K562 (cell line): ENCODE results near the gene TSC22D2. TPM values are rescaled to one million over a fixed set of nuclear protein-coding genes. Genes with fewer than 3 reads are reported as not detected.
A peak's percentile ranks its signal among the peaks of the same experiment; 100 is the strongest.

Experiments used
- ARHGAP35 ChIP-seq: fragments of 450-650 bp; IDR thresholded peaks from 2 replicates; pipeline ENCODE4 v1.6.1; 2018; ENCODE audit not compliant: partially characterized antibody
- DACH1 ChIP-seq: fragments of 450-650 bp; IDR thresholded peaks from 2 replicates; pipeline ENCODE4 v1.6.1; 2018; ENCODE audit not compliant: partially characterized antibody
- E2F3 ChIP-seq: fragments of 250-450 bp; sonication (Bioruptor Pico); IDR thresholded peaks from 2 replicates; pipeline ENCODE4 v1.4.0; 2020; ENCODE audit warnings: mild to moderate bottlenecking
- FOXK1 ChIP-seq: sonication (generic); formaldehyde crosslinking; IDR thresholded peaks from 2 replicates; pipeline ENCODE4 v1.8.0; 2022; ENCODE audit warnings: missing genetic modification reagents, mild to moderate bottlenecking, borderline replicate concordance
- HIVEP1 ChIP-seq: fragments of 250-450 bp; sonication (Bioruptor Pico); IDR thresholded peaks from 2 replicates; pipeline ENCODE4 v1.4.0; 2020; ENCODE audit warnings: mild to moderate bottlenecking
- IFI16 ChIP-seq: fragments of 250-450 bp; sonication (Bioruptor Pico); IDR thresholded peaks from 2 replicates; pipeline ENCODE4 v2.1.2; 2022; ENCODE audit warnings: mild to moderate bottlenecking, inconsistent platforms
- KDM5B ChIP-seq: fragments of 200-600 bp; sonication (generic); IDR thresholded peaks from 2 replicates; pipeline ENCODE4 v1.6.1; 2012; ENCODE audit warnings: low read depth, mild to moderate bottlenecking, moderate library complexity, low read length, control low read depth, inconsistent platforms; ENCODE audit not compliant: insufficient replicate concordance
- MAFK ChIP-seq: IDR thresholded peaks from 2 replicates; pipeline ENCODE4 v1.6.1; 2011; ENCODE audit warnings: low read length, improper control_type of control experiment
- RBM39 ChIP-seq: fragments of 200-400 bp; formaldehyde crosslinking; optimal IDR thresholded peaks from 2 replicates; pipeline ENCODE3; 2018; ENCODE audit warnings: low read depth, low read length
- STAG1 ChIP-seq: sonication (generic); formaldehyde crosslinking; IDR thresholded peaks from 2 replicates; pipeline ENCODE4 v1.5.0; 2020; ENCODE audit warnings: missing genetic modification reagents, borderline replicate concordance
- TEAD4 ChIP-seq, 2 experiments: sonication (generic) in 1 of 2; formaldehyde crosslinking in 1 of 2; IDR thresholded peaks; 2 replicates each; pipeline versions ENCODE4 v1.6.1 to v1.8.0; 2012 to 2022; ENCODE audit warnings: borderline replicate concordance in 1 of 2, inconsistent platforms in 1 of 2, low read length in 1 of 2, mild to moderate bottlenecking in 1 of 2, missing genetic modification reagents in 1 of 2
- ZNF274 ChIP-seq: IDR thresholded peaks from 2 replicates; pipeline ENCODE4 v1.6.1; 2011; ENCODE audit warnings: low read depth, mild to moderate bottlenecking, low read length, moderate library complexity, borderline replicate concordance
- ZNF696 ChIP-seq: fragments of 250-450 bp; sonication (Bioruptor Pico); conservative IDR thresholded peaks from 2 replicates; pipeline ENCODE4 v1.4.0; 2020; ENCODE audit warnings: mild to moderate bottlenecking, moderate library complexity
- polyA plus RNA-seq, 8 experiments: library from polyadenylated mRNA; depleted of rRNA in 4 of 8; stranded (reverse) in 5 of 8; unstranded in 3 of 8; fragments of >200 nt; fragmentation: Nextera tagmentation in 2 of 8; fragmentation: Illumina TruSeq in 1 of 8; extraction: Ambion mirVana in 2 of 8; extraction: Trizol in 1 of 8; gene quantifications; 2 replicates each; pipeline versions ENCODE4 v1.2.1 to v1.2.3, GENCODE V29; 2011 to 2014; ENCODE audit warnings: inconsistent platforms in 1 of 8, missing spikeins in 1 of 8
- total RNA-seq, 7 experiments: library from RNA; depleted of rRNA in 6 of 7; stranded (reverse); fragments of >200 nt in 6 of 7; fragmentation: Illumina TruSeq in 2 of 7; extraction: Trizol in 2 of 7; gene quantifications; 2 replicates each; pipeline versions ENCODE4 v1.2.1 to v1.2.3, GENCODE V29; 2011 to 2021; ENCODE audit warnings: low replicate concordance in 1 of 7
- TF ChIP-seq, protein P1 (sequence below), 2 experiments: fragments of 150-350 bp in 1 of 2; IDR thresholded peaks; 2 replicates each; pipeline ENCODE4 v1.6.1; 2012 to 2016; ENCODE audit warnings: low read depth in 2 of 2, low read length in 2 of 2, mild to moderate bottlenecking in 1 of 2, moderate library complexity in 1 of 2
- TF ChIP-seq, protein P2 (sequence below): sonication (generic); formaldehyde crosslinking; IDR thresholded peaks from 2 replicates; pipeline ENCODE4 v1.4.0; 2020; ENCODE audit warnings: mild to moderate bottlenecking, missing genetic modification reagents
- TF ChIP-seq, protein P3 (sequence below): fragments of 450-650 bp; IDR thresholded peaks from 2 replicates; pipeline ENCODE4 v1.6.1; 2017; ENCODE audit warnings: antibody characterized with exemption
- TF ChIP-seq, protein P4 (sequence below): fragments of 200-800 bp; sonication (Bioruptor generic); IDR thresholded peaks from 2 replicates; pipeline ENCODE4 v1.6.1; 2017; ENCODE audit warnings: missing genetic modification characterization, missing compliant biosample characterization

The TSC22D2 gene
- total and polyA plus RNA-seq, 9 of the 15 experiments (the other 6 are each of a cell fraction or from before 2014, with no cell fraction given) = 5.5 to 44.0 (median 19.3) TPM

DNA sequence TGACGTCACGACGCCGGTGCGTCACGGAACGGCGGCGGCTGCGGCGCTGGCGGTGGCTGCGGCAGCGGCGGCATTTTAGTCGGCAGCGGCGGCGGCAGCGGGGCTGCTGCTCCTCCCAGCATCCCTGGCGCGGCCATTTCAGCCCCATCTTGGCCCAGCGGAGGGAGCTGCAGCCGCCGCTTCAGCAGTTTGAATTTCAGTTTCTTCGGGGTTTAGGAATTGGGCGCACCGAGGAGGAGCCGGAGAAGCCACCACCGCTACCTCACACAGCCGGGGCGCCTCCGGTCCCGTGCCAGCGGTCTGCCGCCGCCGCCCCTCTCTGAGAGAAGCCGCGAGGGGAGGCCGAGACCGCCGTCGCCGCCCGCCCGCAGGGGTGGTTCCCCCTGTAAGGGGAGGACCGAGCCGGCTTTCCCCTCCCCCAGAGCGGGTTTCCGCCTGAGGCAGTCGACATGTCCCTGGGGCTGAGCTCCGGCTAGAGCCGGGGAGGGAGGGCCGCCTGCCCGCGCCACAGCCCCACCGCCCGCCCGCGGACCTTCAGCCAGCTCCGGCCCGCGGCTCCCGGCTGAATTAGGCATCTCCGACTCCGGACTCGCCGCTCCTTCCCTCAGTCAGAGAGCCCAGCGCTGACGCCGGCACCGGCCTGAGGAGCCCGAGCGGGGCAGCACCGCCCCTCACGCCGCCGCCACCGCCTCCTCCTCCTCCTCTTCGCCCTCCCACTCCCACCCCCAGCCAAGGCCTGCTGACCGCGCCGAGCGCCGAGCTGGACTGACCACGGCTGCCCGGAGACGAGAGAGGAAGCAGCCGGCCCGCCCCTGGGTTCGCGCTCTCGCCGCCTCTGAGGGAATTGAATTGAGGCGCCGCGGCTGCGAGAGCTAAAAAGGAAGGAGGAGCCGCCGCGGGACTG is at the start of gene TSC22D2 (continued):
- TF ChIP-seq, protein P1, sequence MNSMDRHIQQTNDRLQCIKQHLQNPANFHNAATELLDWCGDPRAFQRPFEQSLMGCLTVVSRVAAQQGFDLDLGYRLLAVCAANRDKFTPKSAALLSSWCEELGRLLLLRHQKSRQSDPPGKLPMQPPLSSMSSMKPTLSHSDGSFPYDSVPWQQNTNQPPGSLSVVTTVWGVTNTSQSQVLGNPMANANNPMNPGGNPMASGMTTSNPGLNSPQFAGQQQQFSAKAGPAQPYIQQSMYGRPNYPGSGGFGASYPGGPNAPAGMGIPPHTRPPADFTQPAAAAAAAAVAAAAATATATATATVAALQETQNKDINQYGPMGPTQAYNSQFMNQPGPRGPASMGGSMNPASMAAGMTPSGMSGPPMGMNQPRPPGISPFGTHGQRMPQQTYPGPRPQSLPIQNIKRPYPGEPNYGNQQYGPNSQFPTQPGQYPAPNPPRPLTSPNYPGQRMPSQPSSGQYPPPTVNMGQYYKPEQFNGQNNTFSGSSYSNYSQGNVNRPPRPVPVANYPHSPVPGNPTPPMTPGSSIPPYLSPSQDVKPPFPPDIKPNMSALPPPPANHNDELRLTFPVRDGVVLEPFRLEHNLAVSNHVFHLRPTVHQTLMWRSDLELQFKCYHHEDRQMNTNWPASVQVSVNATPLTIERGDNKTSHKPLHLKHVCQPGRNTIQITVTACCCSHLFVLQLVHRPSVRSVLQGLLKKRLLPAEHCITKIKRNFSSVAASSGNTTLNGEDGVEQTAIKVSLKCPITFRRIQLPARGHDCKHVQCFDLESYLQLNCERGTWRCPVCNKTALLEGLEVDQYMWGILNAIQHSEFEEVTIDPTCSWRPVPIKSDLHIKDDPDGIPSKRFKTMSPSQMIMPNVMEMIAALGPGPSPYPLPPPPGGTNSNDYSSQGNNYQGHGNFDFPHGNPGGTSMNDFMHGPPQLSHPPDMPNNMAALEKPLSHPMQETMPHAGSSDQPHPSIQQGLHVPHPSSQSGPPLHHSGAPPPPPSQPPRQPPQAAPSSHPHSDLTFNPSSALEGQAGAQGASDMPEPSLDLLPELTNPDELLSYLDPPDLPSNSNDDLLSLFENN (IDR thresholded peaks at IDR 0.05; ENCODE audit: low read depth in 2 of 2, low read length in 2 of 2) = peak in 1 of 2 experiments; percentile 36; a peak in 1 of 4 replicates
- TF ChIP-seq HIVEP1 = no peak
- TF ChIP-seq MAFK = no peak
- no peak for TF ChIP-seq STAG1 (CRISPR knock-in tag)
- no peak for TF ChIP-seq DACH1
- TF ChIP-seq ARHGAP35 = no peak
- peak; percentile 38 for TF ChIP-seq RBM39
- no peak for TF ChIP-seq FOXK1 (CRISPR knock-in tag)
- TF ChIP-seq ZNF274 = no peak
- no peak for TF ChIP-seq ZNF696 (CRISPR knock-in tag)
- TF ChIP-seq TEAD4 (IDR thresholded peaks at IDR 0.05; ENCODE audit: low read length) = no peak
- peak; percentile 70; the same call in 1 of the 2 replicates for TF ChIP-seq TEAD4 (CRISPR knock-in tag; IDR thresholded peaks at IDR 0.05; ENCODE audit: borderline replicate concordance)
- TF ChIP-seq E2F3 (CRISPR knock-in tag) = peak; percentile 56
- TF ChIP-seq, protein P2, sequence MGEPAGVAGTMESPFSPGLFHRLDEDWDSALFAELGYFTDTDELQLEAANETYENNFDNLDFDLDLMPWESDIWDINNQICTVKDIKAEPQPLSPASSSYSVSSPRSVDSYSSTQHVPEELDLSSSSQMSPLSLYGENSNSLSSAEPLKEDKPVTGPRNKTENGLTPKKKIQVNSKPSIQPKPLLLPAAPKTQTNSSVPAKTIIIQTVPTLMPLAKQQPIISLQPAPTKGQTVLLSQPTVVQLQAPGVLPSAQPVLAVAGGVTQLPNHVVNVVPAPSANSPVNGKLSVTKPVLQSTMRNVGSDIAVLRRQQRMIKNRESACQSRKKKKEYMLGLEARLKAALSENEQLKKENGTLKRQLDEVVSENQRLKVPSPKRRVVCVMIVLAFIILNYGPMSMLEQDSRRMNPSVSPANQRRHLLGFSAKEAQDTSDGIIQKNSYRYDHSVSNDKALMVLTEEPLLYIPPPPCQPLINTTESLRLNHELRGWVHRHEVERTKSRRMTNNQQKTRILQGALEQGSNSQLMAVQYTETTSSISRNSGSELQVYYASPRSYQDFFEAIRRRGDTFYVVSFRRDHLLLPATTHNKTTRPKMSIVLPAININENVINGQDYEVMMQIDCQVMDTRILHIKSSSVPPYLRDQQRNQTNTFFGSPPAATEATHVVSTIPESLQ (CRISPR knock-in tag) = peak; percentile 57; the same call in 1 of the 2 replicates
- TF ChIP-seq, protein P3, sequence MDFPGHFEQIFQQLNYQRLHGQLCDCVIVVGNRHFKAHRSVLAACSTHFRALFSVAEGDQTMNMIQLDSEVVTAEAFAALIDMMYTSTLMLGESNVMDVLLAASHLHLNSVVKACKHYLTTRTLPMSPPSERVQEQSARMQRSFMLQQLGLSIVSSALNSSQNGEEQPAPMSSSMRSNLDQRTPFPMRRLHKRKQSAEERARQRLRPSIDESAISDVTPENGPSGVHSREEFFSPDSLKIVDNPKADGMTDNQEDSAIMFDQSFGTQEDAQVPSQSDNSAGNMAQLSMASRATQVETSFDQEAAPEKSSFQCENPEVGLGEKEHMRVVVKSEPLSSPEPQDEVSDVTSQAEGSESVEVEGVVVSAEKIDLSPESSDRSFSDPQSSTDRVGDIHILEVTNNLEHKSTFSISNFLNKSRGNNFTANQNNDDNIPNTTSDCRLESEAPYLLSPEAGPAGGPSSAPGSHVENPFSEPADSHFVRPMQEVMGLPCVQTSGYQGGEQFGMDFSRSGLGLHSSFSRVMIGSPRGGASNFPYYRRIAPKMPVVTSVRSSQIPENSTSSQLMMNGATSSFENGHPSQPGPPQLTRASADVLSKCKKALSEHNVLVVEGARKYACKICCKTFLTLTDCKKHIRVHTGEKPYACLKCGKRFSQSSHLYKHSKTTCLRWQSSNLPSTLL = no peak
- TF ChIP-seq KDM5B = peak; percentile 32
- TF ChIP-seq, protein P4, sequence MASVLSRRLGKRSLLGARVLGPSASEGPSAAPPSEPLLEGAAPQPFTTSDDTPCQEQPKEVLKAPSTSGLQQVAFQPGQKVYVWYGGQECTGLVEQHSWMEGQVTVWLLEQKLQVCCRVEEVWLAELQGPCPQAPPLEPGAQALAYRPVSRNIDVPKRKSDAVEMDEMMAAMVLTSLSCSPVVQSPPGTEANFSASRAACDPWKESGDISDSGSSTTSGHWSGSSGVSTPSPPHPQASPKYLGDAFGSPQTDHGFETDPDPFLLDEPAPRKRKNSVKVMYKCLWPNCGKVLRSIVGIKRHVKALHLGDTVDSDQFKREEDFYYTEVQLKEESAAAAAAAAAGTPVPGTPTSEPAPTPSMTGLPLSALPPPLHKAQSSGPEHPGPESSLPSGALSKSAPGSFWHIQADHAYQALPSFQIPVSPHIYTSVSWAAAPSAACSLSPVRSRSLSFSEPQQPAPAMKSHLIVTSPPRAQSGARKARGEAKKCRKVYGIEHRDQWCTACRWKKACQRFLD (CRISPR knock-in tag) = no peak
- TF ChIP-seq IFI16 (CRISPR knock-in tag) = no peak
